ENCODE data around the gene REX1BD. TPM values are rescaled to one million over a fixed set of nuclear protein-coding genes. Genes with fewer than 3 reads are reported as not detected.
A peak's percentile ranks its signal among the peaks of the same experiment; 100 is the strongest.

REX1BD gene
- total and polyA plus RNA-seq, 2 of the 13 experiments (the other 11 are each of a cell fraction or from before 2014, with no cell fraction given) = 7.5 to 25.4 TPM

DNA sequence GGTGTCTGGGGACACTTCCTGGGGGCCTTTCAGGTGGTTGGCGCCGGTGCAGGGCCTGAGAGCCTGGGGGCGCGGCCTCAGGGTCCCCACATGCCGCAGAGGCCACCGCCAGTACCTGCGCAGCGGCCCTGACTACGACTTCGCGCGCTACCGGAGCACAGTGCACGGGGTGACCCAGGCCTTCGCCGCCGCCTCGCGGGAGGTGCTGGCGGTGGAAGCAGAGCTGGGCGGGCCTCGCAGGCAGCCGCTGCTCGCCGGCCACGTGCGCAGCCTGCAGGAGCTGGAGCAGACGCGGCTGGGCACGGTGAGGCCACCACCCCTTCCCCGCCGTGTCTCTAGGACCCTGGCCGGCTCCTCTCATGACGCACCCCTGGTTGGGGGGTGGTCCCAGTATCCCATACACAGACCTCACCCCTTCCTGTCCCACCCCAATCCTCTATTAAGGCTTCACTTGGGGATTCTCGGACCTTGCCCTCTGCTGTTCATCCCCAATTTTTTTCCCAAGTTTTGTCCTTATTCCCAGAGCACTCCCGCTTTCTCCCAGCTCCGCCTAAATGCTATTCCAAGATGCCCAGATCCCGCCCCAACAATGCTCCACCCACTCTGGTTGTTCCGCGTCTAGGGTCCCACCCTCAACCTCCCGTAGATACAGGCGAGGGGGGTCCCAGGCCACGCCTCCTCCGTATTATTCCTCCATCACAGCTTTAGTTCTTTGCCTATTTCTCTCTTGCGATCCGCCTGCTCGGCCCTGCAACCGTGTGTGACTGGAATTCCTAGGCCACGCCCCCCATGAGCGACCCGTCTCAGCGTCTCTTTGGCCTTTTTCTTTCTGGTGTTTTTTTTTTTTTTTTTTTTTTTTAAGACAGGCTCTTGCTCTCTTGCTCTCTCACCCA is 1.0 kb downstream of the REX1BD start (continued):
- TF ChIP-seq NR2F2 (IDR thresholded peaks at IDR 0.05; ENCODE audit: borderline replicate concordance, low read depth) (0 out of 2 replicates have a peak, but pooled peaks have one; percentile 22), FOSL2 (CRISPR knock-in tag; IDR thresholded peaks at IDR 0.05) (peak; percentile 32; the same call in 1 of the 2 replicates), BRCA1 (CRISPR knock-in tag; IDR thresholded peaks at IDR 0.05) (peak; percentile 91), ZNF570 (CRISPR knock-in tag; IDR thresholded peaks at IDR 0.05; ENCODE audit: borderline replicate concordance) (no peak), ZNF235 (CRISPR knock-in tag; IDR thresholded peaks at IDR 0.05; ENCODE audit: borderline replicate concordance) (no peak), ZNF775 (CRISPR knock-in tag; IDR thresholded peaks at IDR 0.05; ENCODE audit: borderline replicate concordance) (no peak), TMF1 (CRISPR knock-in tag; IDR thresholded peaks at IDR 0.05; ENCODE audit: low read depth) (peak; percentile 72), TCF7L2 (IDR thresholded peaks at IDR 0.05; ENCODE audit: low read depth, low read length) (no peak), NCOA2 (CRISPR knock-in tag; IDR thresholded peaks at IDR 0.05) (no peak; the same call in 1 of the 2 replicates), ZMYM3 (CRISPR knock-in tag; IDR thresholded peaks at IDR 0.05) (no peak), ATAD3A (CRISPR knock-in tag; IDR thresholded peaks at IDR 0.05) (no peak), ZNF562 (CRISPR knock-in tag; IDR thresholded peaks at IDR 0.05; ENCODE audit: borderline replicate concordance) (no peak), CHD4 (IDR thresholded peaks at IDR 0.05; ENCODE audit: borderline replicate concordance, low read length) (no peak), LCORL (IDR thresholded peaks at IDR 0.05) (no peak), LCORL (CRISPR knock-in tag; IDR thresholded peaks at IDR 0.05) (peak; percentile 52; the same call in 1 of the 2 replicates), ZNF607 (CRISPR knock-in tag; IDR thresholded peaks at IDR 0.05; ENCODE audit: borderline replicate concordance) (peak; percentile 94), RXRA (CRISPR knock-in tag; IDR thresholded peaks at IDR 0.05) (no peak), NFYB (CRISPR knock-in tag; IDR thresholded peaks at IDR 0.05) (no peak; the same call in 1 of the 2 replicates)
- TF ChIP-seq, protein P1, sequence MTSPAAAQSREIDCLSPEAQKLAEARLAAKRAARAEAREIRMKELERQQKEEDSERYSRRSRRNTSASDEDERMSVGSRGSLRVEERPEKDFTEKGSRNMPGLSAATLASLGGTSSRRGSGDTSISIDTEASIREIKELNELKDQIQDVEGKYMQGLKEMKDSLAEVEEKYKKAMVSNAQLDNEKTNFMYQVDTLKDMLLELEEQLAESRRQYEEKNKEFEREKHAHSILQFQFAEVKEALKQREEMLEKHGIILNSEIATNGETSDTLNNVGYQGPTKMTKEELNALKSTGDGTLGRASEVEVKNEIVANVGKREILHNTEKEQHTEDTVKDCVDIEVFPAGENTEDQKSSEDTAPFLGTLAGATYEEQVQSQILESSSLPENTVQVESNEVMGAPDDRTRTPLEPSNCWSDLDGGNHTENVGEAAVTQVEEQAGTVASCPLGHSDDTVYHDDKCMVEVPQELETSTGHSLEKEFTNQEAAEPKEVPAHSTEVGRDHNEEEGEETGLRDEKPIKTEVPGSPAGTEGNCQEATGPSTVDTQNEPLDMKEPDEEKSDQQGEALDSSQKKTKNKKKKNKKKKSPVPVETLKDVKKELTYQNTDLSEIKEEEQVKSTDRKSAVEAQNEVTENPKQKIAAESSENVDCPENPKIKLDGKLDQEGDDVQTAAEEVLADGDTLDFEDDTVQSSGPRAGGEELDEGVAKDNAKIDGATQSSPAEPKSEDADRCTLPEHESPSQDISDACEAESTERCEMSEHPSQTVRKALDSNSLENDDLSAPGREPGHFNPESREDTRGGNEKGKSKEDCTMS (CRISPR knock-in tag; conservative IDR thresholded peaks at IDR 0.05) = no peak
- TF ChIP-seq, protein P2, sequence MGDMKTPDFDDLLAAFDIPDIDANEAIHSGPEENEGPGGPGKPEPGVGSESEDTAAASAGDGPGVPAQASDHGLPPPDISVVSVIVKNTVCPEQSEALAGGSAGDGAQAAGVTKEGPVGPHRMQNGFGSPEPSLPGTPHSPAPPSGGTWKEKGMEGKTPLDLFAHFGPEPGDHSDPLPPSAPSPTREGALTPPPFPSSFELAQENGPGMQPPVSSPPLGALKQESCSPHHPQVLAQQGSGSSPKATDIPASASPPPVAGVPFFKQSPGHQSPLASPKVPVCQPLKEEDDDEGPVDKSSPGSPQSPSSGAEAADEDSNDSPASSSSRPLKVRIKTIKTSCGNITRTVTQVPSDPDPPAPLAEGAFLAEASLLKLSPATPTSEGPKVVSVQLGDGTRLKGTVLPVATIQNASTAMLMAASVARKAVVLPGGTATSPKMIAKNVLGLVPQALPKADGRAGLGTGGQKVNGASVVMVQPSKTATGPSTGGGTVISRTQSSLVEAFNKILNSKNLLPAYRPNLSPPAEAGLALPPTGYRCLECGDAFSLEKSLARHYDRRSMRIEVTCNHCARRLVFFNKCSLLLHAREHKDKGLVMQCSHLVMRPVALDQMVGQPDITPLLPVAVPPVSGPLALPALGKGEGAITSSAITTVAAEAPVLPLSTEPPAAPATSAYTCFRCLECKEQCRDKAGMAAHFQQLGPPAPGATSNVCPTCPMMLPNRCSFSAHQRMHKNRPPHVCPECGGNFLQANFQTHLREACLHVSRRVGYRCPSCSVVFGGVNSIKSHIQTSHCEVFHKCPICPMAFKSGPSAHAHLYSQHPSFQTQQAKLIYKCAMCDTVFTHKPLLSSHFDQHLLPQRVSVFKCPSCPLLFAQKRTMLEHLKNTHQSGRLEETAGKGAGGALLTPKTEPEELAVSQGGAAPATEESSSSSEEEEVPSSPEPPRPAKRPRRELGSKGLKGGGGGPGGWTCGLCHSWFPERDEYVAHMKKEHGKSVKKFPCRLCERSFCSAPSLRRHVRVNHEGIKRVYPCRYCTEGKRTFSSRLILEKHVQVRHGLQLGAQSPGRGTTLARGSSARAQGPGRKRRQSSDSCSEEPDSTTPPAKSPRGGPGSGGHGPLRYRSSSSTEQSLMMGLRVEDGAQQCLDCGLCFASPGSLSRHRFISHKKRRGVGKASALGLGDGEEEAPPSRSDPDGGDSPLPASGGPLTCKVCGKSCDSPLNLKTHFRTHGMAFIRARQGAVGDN (CRISPR knock-in tag; IDR thresholded peaks at IDR 0.05) = peak; percentile 99
- TF ChIP-seq, protein P3, sequence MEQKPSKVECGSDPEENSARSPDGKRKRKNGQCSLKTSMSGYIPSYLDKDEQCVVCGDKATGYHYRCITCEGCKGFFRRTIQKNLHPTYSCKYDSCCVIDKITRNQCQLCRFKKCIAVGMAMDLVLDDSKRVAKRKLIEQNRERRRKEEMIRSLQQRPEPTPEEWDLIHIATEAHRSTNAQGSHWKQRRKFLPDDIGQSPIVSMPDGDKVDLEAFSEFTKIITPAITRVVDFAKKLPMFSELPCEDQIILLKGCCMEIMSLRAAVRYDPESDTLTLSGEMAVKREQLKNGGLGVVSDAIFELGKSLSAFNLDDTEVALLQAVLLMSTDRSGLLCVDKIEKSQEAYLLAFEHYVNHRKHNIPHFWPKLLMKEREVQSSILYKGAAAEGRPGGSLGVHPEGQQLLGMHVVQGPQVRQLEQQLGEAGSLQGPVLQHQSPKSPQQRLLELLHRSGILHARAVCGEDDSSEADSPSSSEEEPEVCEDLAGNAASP (CRISPR knock-in tag; IDR thresholded peaks at IDR 0.05; ENCODE audit: borderline replicate concordance) = peak; percentile 31; the same call in 1 of the 2 replicates
- TF ChIP-seq, protein P4, sequence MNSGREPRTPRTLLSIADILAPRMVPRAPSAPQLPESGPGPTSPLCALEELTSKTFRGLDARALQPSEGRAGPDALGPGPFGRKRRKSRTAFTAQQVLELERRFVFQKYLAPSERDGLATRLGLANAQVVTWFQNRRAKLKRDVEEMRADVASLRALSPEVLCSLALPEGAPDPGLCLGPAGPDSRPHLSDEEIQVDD (CRISPR knock-in tag; IDR thresholded peaks at IDR 0.05; ENCODE audit: borderline replicate concordance) = peak; percentile 98; the same call in 1 of the 2 replicates
